A549 (cell line): ENCODE results near the gene INPP5F. TPM values are rescaled to one million over a fixed set of nuclear protein-coding genes. Genes with fewer than 3 reads are reported as not detected.

Experiments used
- ATAC-seq, 2 experiments: fragments of 200-7000 bp in 1 of 2; fragments of >200 bp in 1 of 2; cut with Nextera tagmentation in 1 of 2; cut with Tn5 transposase in 1 of 2; 3 replicates each; pipeline versions ENCODE4 v1.8.0 to v1.9.1; 2018 to 2020; ENCODE audit warnings: mild to moderate bottlenecking in 1 of 2, moderate library complexity in 1 of 2
- CTCF ChIA-PET: fragments of 300-600 bp; sonication (Branson Sonifier 250); formaldehyde crosslinking; extraction: SDS; loops from one replicate; lab custom pipeline; 2021; ENCODE audit warnings: antibody characterized with exemption, inconsistent platforms; lab: Yijun Ruan, JAX
- POLR2A ChIA-PET: fragments of 350-600 bp; formaldehyde crosslinking; extraction: SDS; loops from one replicate; lab custom pipeline; 2021; ENCODE audit warnings: antibody characterized with exemption, inconsistent platforms; lab: Yijun Ruan, JAX
- DNase-seq, 2 experiments: peaks; one replicate each; pipeline versions ENCODE4 v3.0.0 to v3.0.0-alpha.2; 2011 to 2016; ENCODE audit warnings: low read depth in 1 of 2, low spot score in 1 of 2
- FAIRE-seq: peaks from 2 replicates; lab custom pipeline; 2011; peaks lifted over from hg19 to GRCh38; lab: Jason Lieb, UNC
- H3K27ac ChIP-seq, 2 experiments: fragments of >200 bp; sonication (Bioruptor Twin); formaldehyde crosslinking; 3 replicates each; pipeline ENCODE4 v1.5.1; 2016 to 2017
- H3K4me1 ChIP-seq: fragments of >200 bp; sonication (Bioruptor Twin); formaldehyde crosslinking; 3 replicates; pipeline ENCODE4 v1.6.1; 2016
- H3K4me2 ChIP-seq: fragments of >200 bp; sonication (Bioruptor Twin); formaldehyde crosslinking; 3 replicates; pipeline ENCODE4 v1.6.1; 2016
- H3K4me3 ChIP-seq: fragments of >200 bp; sonication (Bioruptor Twin); formaldehyde crosslinking; 3 replicates; pipeline ENCODE4 v1.5.1; 2016
- H3K9me3 ChIP-seq: fragments of >200 bp; sonication (Bioruptor Twin); formaldehyde crosslinking; 3 replicates; pipeline ENCODE4 v1.6.1; 2016
- ATOH8 ChIP-seq: fragments of 250-450 bp; sonication (Bioruptor Pico); IDR thresholded peaks from 2 replicates; pipeline ENCODE4 v1.5.0; 2020; ENCODE audit warnings: low read depth, mild to moderate bottlenecking, moderate library complexity
- BHLHE40 ChIP-seq: IDR thresholded peaks from 2 replicates; pipeline ENCODE4 v1.6.1; 2012; ENCODE audit warnings: low read depth, low read length, inconsistent platforms
- CBX2 ChIP-seq: fragments of 200-600 bp; sonication (generic); IDR thresholded peaks from 2 replicates; pipeline ENCODE4 v1.6.1; 2016; ENCODE audit warnings: low read depth, mild to moderate bottlenecking, borderline replicate concordance
- CBX8 ChIP-seq: fragments of 200-600 bp; sonication (generic); IDR thresholded peaks from 2 replicates; pipeline ENCODE4 v1.6.1; 2016
- CEBPB ChIP-seq, 2 experiments: fragments of >200 bp in 1 of 2; sonication (Bioruptor Twin) in 1 of 2; formaldehyde crosslinking in 1 of 2; IDR thresholded peaks; 2 replicates each; pipeline ENCODE4 v1.6.1; 2012 to 2016
- CTCF ChIP-seq: fragments of >200 bp; sonication (Bioruptor Twin); formaldehyde crosslinking; IDR thresholded peaks from 3 replicates; pipeline ENCODE4 v1.5.1; 2016
- EHMT2 ChIP-seq: fragments of 200-600 bp; sonication (generic); IDR thresholded peaks from 2 replicates; pipeline ENCODE4 v1.6.1; 2016; ENCODE audit warnings: antibody characterized with exemption, low read depth, mild to moderate bottlenecking, moderate library complexity
- ELK1 ChIP-seq: fragments of 150-350 bp; IDR thresholded peaks from 2 replicates; pipeline ENCODE4 v1.6.1; 2014; ENCODE audit warnings: low read depth, mild to moderate bottlenecking, low read length
- ESRRA ChIP-seq: fragments of 150-350 bp; IDR thresholded peaks from 2 replicates; pipeline ENCODE4 v1.6.1; 2014; ENCODE audit warnings: mild to moderate bottlenecking, low read length, borderline replicate concordance
- HDAC2 ChIP-seq: fragments of 200-600 bp; sonication (generic); IDR thresholded peaks from 2 replicates; pipeline ENCODE4 v1.6.1; 2016
- HOXA7 ChIP-seq: fragments of 250-450 bp; sonication (Bioruptor Pico); IDR thresholded peaks from 2 replicates; pipeline ENCODE4 v1.5.0; 2020; ENCODE audit warnings: mild to moderate bottlenecking, moderate library complexity
- HOXB5 ChIP-seq: fragments of 250-450 bp; sonication (Bioruptor Pico); IDR thresholded peaks from 2 replicates; pipeline ENCODE4 v1.5.0; 2020; ENCODE audit warnings: mild to moderate bottlenecking, moderate library complexity
- JUNB ChIP-seq: fragments of >200 bp; sonication (Bioruptor Twin); formaldehyde crosslinking; IDR thresholded peaks from 2 replicates; pipeline ENCODE4 v1.6.1; 2016
- KDM5A ChIP-seq: fragments of 200-600 bp; sonication (generic); IDR thresholded peaks from 2 replicates; pipeline ENCODE4 v1.6.1; 2016; ENCODE audit warnings: antibody characterized with exemption, mild to moderate bottlenecking
- MAZ ChIP-seq: fragments of 150-350 bp; IDR thresholded peaks from 2 replicates; pipeline ENCODE4 v1.6.1; 2014; ENCODE audit warnings: antibody characterized with exemption, low read depth, low read length, borderline replicate concordance
- POLR2AphosphoS2 ChIP-seq: conservative IDR thresholded peaks from 2 replicates; pipeline ENCODE4 v1.6.1; 2012; ENCODE audit warnings: low read length, improper control_type of control experiment, inconsistent platforms
- RAD21 ChIP-seq, 2 experiments: fragments of >200 bp in 1 of 2; sonication (Bioruptor Twin) in 1 of 2; formaldehyde crosslinking in 1 of 2; IDR thresholded peaks in 1 of 2; conservative IDR thresholded peaks in 1 of 2; 2 replicates in 1 of 2; 3 replicates in 1 of 2; pipeline ENCODE4 v1.6.1; 2012 to 2018; ENCODE audit warnings: inconsistent platforms in 1 of 2
- RFX5 ChIP-seq: fragments of 450-650 bp; IDR thresholded peaks from 2 replicates; pipeline ENCODE4 v1.7.1; 2014; ENCODE audit warnings: antibody characterized with exemption, mild to moderate bottlenecking, moderate library complexity
- RNF2 ChIP-seq: fragments of 200-600 bp; sonication (generic); IDR thresholded peaks from 2 replicates; pipeline ENCODE4 v1.6.1; 2016; ENCODE audit warnings: low read depth, mild to moderate bottlenecking, antibody characterized with exemption, moderate library complexity, borderline replicate concordance
- SMC3 ChIP-seq: fragments of >200 bp; sonication (Bioruptor Twin); formaldehyde crosslinking; IDR thresholded peaks from 3 replicates; pipeline ENCODE4 v1.6.1; 2018; ENCODE audit warnings: inconsistent platforms
- SREBF2 ChIP-seq: fragments of 450-650 bp; IDR thresholded peaks from 2 replicates; pipeline ENCODE4 v1.6.1; 2014; ENCODE audit warnings: mild to moderate bottlenecking, moderate library complexity
- TFCP2L1 ChIP-seq: fragments of 250-450 bp; sonication (Bioruptor Pico); IDR thresholded peaks from 2 replicates; pipeline ENCODE4 v1.5.0; 2021; ENCODE audit warnings: mild to moderate bottlenecking
- TP53 ChIP-seq: fragments of 250-450 bp; sonication (Bioruptor Pico); IDR thresholded peaks from 2 replicates; pipeline ENCODE4 v1.5.0; 2021; ENCODE audit warnings: mild to moderate bottlenecking, moderate library complexity
- ZC3H11A ChIP-seq: fragments of 450-650 bp; IDR thresholded peaks from 2 replicates; pipeline ENCODE4 v1.6.1; 2014; ENCODE audit warnings: antibody characterized with exemption, mild to moderate bottlenecking
- ZFP36 ChIP-seq: fragments of 450-650 bp; IDR thresholded peaks from 2 replicates; pipeline ENCODE4 v1.6.1; 2014; ENCODE audit warnings: borderline replicate concordance; ENCODE audit not compliant: partially characterized antibody
- ZNF302 ChIP-seq: fragments of 250-450 bp; sonication (Bioruptor Pico); IDR thresholded peaks from 2 replicates; pipeline ENCODE4 v1.9.0; 2021; ENCODE audit warnings: inconsistent platforms, mild to moderate bottlenecking, moderate library complexity
- WGBS: methylation state at CpG from one replicate; pipeline ENCODE4 v1.1.6; 2017; ENCODE audit errors: missing lambda C conversion rate; 5-methylcytosine and 5-hydroxymethylcytosine counted together
- polyA plus RNA-seq, 4 experiments: library from polyadenylated mRNA; depleted of rRNA in 3 of 4; stranded (reverse); fragments of >200 nt; fragmentation: RNase III in 1 of 4; extraction: RNeasy Plus Mini Kit Qiagen cat#74134 plus additional on column Dnase treatment in 1 of 4; gene quantifications; 2 replicates in 3 of 4; 3 replicates in 1 of 4; pipeline ENCODE4 v1.2.3, GENCODE V29; 2011 to 2017
- TF ChIP-seq, protein P1 (sequence below): IDR thresholded peaks from 2 replicates; pipeline ENCODE4 v1.6.1; 2012
- TF ChIP-seq, protein P2 (sequence below): fragments of 200-600 bp; sonication (generic); IDR thresholded peaks from 2 replicates; pipeline ENCODE4 v1.6.1; 2016; ENCODE audit warnings: antibody characterized with exemption, mild to moderate bottlenecking, moderate library complexity
- TF ChIP-seq, protein P3 (sequence below): IDR thresholded peaks from 2 replicates; pipeline ENCODE4 v1.6.1; 2012

INPP5F gene
- polyA plus RNA-seq, 2 of the 4 experiments (the other 2 are of a cell fraction) = 5.6 to 7.7 TPM

DNA sequence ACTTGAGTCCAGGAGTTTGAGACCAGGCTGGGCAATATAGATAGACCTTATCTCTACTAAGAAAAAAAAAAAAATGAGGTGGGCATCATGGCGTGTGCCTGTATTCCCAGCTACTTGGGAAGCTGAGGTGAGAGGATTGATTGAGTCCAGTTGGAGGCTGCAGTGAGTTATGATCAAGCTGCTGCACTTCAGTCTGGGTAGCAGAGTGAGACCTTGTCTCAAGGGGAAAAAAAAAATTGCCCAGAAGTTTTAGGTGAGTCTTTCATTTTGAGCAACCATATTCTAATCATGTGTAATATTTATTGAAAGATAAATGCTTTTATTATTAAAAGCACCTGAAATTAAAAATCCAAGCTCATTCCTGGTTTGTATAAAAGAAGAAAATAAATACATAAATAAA is 13.1 kb downstream of the INPP5F start:
- peaks cover 40% of the 10 kb centered on the region for H3K4me1 ChIP-seq
- H3K4me2 ChIP-seq = no peak overlapping the region
- no peak for ATAC-seq
- TF ChIP-seq ZFP36 = no peak
- no peak for TF ChIP-seq HOXA7 (CRISPR knock-in tag)
- TF ChIP-seq, protein P1, sequence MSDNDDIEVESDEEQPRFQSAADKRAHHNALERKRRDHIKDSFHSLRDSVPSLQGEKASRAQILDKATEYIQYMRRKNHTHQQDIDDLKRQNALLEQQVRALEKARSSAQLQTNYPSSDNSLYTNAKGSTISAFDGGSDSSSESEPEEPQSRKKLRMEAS = no peak
- TF ChIP-seq RAD21 (conservative IDR thresholded peaks at IDR 0.05 in 1 of 2, IDR thresholded peaks at IDR 0.05 in 1 of 2) = no peak
- TF ChIP-seq, protein P2, sequence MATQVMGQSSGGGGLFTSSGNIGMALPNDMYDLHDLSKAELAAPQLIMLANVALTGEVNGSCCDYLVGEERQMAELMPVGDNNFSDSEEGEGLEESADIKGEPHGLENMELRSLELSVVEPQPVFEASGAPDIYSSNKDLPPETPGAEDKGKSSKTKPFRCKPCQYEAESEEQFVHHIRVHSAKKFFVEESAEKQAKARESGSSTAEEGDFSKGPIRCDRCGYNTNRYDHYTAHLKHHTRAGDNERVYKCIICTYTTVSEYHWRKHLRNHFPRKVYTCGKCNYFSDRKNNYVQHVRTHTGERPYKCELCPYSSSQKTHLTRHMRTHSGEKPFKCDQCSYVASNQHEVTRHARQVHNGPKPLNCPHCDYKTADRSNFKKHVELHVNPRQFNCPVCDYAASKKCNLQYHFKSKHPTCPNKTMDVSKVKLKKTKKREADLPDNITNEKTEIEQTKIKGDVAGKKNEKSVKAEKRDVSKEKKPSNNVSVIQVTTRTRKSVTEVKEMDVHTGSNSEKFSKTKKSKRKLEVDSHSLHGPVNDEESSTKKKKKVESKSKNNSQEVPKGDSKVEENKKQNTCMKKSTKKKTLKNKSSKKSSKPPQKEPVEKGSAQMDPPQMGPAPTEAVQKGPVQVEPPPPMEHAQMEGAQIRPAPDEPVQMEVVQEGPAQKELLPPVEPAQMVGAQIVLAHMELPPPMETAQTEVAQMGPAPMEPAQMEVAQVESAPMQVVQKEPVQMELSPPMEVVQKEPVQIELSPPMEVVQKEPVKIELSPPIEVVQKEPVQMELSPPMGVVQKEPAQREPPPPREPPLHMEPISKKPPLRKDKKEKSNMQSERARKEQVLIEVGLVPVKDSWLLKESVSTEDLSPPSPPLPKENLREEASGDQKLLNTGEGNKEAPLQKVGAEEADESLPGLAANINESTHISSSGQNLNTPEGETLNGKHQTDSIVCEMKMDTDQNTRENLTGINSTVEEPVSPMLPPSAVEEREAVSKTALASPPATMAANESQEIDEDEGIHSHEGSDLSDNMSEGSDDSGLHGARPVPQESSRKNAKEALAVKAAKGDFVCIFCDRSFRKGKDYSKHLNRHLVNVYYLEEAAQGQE = no peak
- TF ChIP-seq SREBF2 = no peak
- TF ChIP-seq HDAC2 = no peak
- TF ChIP-seq ELK1 = no peak
- no peak for TF ChIP-seq CBX8
- TF ChIP-seq HOXB5 (CRISPR knock-in tag) = no peak
- TF ChIP-seq POLR2AphosphoS2 = no peak
- TF ChIP-seq, protein P3, sequence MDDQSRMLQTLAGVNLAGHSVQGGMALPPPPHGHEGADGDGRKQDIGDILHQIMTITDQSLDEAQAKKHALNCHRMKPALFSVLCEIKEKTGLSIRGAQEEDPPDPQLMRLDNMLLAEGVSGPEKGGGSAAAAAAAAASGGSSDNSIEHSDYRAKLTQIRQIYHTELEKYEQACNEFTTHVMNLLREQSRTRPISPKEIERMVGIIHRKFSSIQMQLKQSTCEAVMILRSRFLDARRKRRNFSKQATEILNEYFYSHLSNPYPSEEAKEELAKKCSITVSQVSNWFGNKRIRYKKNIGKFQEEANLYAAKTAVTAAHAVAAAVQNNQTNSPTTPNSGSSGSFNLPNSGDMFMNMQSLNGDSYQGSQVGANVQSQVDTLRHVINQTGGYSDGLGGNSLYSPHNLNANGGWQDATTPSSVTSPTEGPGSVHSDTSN = no peak
- no peak for TF ChIP-seq ESRRA
- TF ChIP-seq CBX2 = no peak
- TF ChIP-seq SMC3 = no peak
- no peak for TF ChIP-seq BHLHE40
- no peak for TF ChIP-seq RNF2
- TF ChIP-seq, all 56 proteins: peak for 0
- ChIA-PET CTCF (interaction anchor here (1.0 to 9.1 kb wide), 2 partner anchors 11 to 52 kb away, joined by 3 to 83 read pairs; no protein-coding TSS in a partner anchor), POLR2A (no interaction called here)
- no peak overlapping the region for H3K4me3 ChIP-seq
- no peaks in the 10 kb centered on the region for H3K9me3 ChIP-seq
- H3K27ac ChIP-seq = peak overlapping the region; percentile 46 to 64; a peak in 3 of 6 replicates
- DNase-seq (no peak), FAIRE-seq (no peak)
- WGBS = 89% methylated on average over 1 of the region's 1 CpG

- no peak overlapping the region for H3K4me3 ChIP-seq
- ChIA-PET CTCF (interaction anchor here (0.6 to 9.1 kb wide), 4 partner anchors 10 to 102 kb away, joined by 3 to 83 read pairs (median 4); no protein-coding TSS in a partner anchor), POLR2A (no interaction called here)
- no peaks in the 10 kb centered on the region for H3K9me3 ChIP-seq
- no peak overlapping the region for H3K27ac ChIP-seq
- peaks cover 31% of the 10 kb centered on the region for H3K4me1 ChIP-seq
- WGBS = 74% methylated on average over 3 of the region's 3 CpGs
- no peak for FAIRE-seq
- no peak for ATAC-seq
- no peak for DNase-seq
- no peak overlapping the region for H3K4me2 ChIP-seq
- TF ChIP-seq HOXB5 (CRISPR knock-in tag) (no peak), RFX5 (no peak), BHLHE40 (no peak), ATOH8 (CRISPR knock-in tag) (no peak), CTCF (no peak), TP53 (CRISPR knock-in tag) (no peak), EHMT2 (no peak), CEBPB (IDR thresholded peaks at IDR 0.05) (no peak), JUNB (no peak), MAZ (no peak), TFCP2L1 (no peak), KDM5A (no peak), ZNF302 (CRISPR knock-in tag) (no peak), ZC3H11A (no peak), HOXA7 (CRISPR knock-in tag) (no peak)
- TF ChIP-seq, protein P3 = no peak
These were observed 14.2 kb downstream of the INPP5F start for GRCh38 chr10:119740096-119740495.
